Measurements from ENCODE around the gene HCST. TPM values are rescaled to one million over a fixed set of nuclear protein-coding genes. Genes with fewer than 3 reads are reported as not detected.

HCST gene
- total RNA-seq, 2 donors from 2014 or later: 4.9 TPM; not detected in 1

- no peak for DNase-seq (ENCODE audit: low spot score)
- Histone ChIP-seq H3K4me3 (no peak overlapping the region), H3K4me1 (replicated peaks) (no peaks in the 10 kb centered on the region), H3K9me3 (no peaks in the 10 kb centered on the region), H3K36me3 (no peaks in the 10 kb centered on the region), H3K27ac (no peak overlapping the region), H3K27me3 (replicated peaks; ENCODE audit: insufficient read depth) (no peaks in the 10 kb centered on the region)
- 92% methylated on average over 17 of the region's 21 CpGs for WGBS
- TF ChIP-seq POLR2A (IDR thresholded peaks at IDR 0.05) (no peak), POLR2AphosphoS5 (IDR thresholded peaks at IDR 0.05) (no peak), CTCF (IDR thresholded peaks at IDR 0.05) (no peak)
- intact Hi-C loops (cut with DNase I): no loop called here
These were observed 6.3 kb upstream of the HCST start for GRCh38 chr19:35895911-35896642.

GRCh38 chr19:35896643-35897040 is 5.7 kb upstream of the HCST start:
- TF ChIP-seq POLR2AphosphoS5 (IDR thresholded peaks at IDR 0.05) (no peak), POLR2A (IDR thresholded peaks at IDR 0.05) (no peak), CTCF (IDR thresholded peaks at IDR 0.05) (no peak)
- Histone ChIP-seq H3K4me3 (no peak overlapping the region), H3K36me3 (no peaks in the 10 kb centered on the region), H3K27ac (no peak overlapping the region), H3K9me3 (no peaks in the 10 kb centered on the region), H3K27me3 (replicated peaks; ENCODE audit: insufficient read depth) (no peaks in the 10 kb centered on the region), H3K4me1 (replicated peaks) (no peaks in the 10 kb centered on the region)
- intact Hi-C loops (cut with DNase I): no loop called here
- 92% methylated on average over 13 of the region's 13 CpGs for WGBS
- DNase-seq (ENCODE audit: low spot score): no peak

- intact Hi-C loops (cut with DNase I): no loop called here
- WGBS: 82% methylated on average over 13 of the region's 13 CpGs
- no peak for DNase-seq (ENCODE audit: low spot score)
- Histone ChIP-seq H3K9me3 (no peaks in the 10 kb centered on the region), H3K36me3 (no peaks in the 10 kb centered on the region), H3K4me1 (replicated peaks) (no peaks in the 10 kb centered on the region), H3K4me3 (peak overlapping the region; percentile 50), H3K27ac (peak overlapping the region; percentile 79 to 87), H3K27me3 (replicated peaks; ENCODE audit: insufficient read depth) (no peaks in the 10 kb centered on the region)
- TF ChIP-seq POLR2A (IDR thresholded peaks at IDR 0.05) (no peak), POLR2AphosphoS5 (IDR thresholded peaks at IDR 0.05) (no peak), CTCF (IDR thresholded peaks at IDR 0.05) (no peak)
These were observed 4.5 kb upstream of the HCST start for GRCh38 chr19:35897706-35898451.

GRCh38 chr19:35898499-35898809 is 3.9 kb upstream of the HCST start:
- no peak for TF ChIP-seq POLR2AphosphoS5 (IDR thresholded peaks at IDR 0.05)
- no peak for TF ChIP-seq POLR2A (IDR thresholded peaks at IDR 0.05)
- no peak for TF ChIP-seq CTCF (IDR thresholded peaks at IDR 0.05)
- Histone ChIP-seq H3K4me3 (peak overlapping the region; percentile 50), H3K27ac (peak overlapping the region; percentile 79 to 87), H3K36me3 (no peaks in the 10 kb centered on the region), H3K27me3 (replicated peaks; ENCODE audit: insufficient read depth) (no peaks in the 10 kb centered on the region), H3K4me1 (replicated peaks) (no peaks in the 10 kb centered on the region), H3K9me3 (no peaks in the 10 kb centered on the region)
- no peak for DNase-seq (ENCODE audit: low spot score)
- WGBS: 4% methylated on average over 17 of the region's 17 CpGs
- intact Hi-C loops (cut with DNase I): no loop called here
